Spleen (tissue), 11 donors: ENCODE measurements around the gene NDRG4. TPM values are rescaled to one million over a fixed set of nuclear protein-coding genes. Genes with fewer than 3 reads are reported as not detected.

Experiments
- DNase-seq: peaks from one replicate; pipeline ENCODE4 v3.0.0-alpha.2; 2020
- H3K27ac ChIP-seq, 8 donors: fragments of 200-600 bp; sonication (generic) in 7 of 8; 1 replicate in 4 of 8; 2 replicates in 4 of 8; pipeline versions ENCODE4 v1.5.0 to v1.8.0; 2016 to 2021; ENCODE audit warnings: inconsistent platforms in 4 of 8, mild to moderate bottlenecking in 4 of 8, moderate library complexity in 1 of 8
- H3K27me3 ChIP-seq, 7 donors: fragments of 200-600 bp; sonication (generic) in 6 of 7; replicated peaks in 1 of 7; 1 replicate in 4 of 7; 2 replicates in 3 of 7; pipeline versions ENCODE4 v1.5.0 to v1.8.0; 2016 to 2021; ENCODE audit warnings: inconsistent platforms in 3 of 7, mild to moderate bottlenecking in 1 of 7
- H3K36me3 ChIP-seq, 6 donors: fragments of 200-600 bp; sonication (generic) in 5 of 6; 1 replicate in 4 of 6; 2 replicates in 2 of 6; pipeline versions ENCODE4 v1.5.0 to v1.8.0; 2016 to 2021; ENCODE audit warnings: inconsistent platforms in 2 of 6
- H3K4me1 ChIP-seq, 6 donors: fragments of 200-600 bp; sonication (generic) in 5 of 6; 1 replicate in 3 of 6; 2 replicates in 3 of 6; pipeline versions ENCODE4 v1.5.0 to v1.8.0; 2016 to 2021; ENCODE audit warnings: inconsistent platforms in 3 of 6
- H3K4me3 ChIP-seq, 8 donors: fragments of 200-600 bp; sonication (generic) in 7 of 8; 1 replicate in 4 of 8; 2 replicates in 4 of 8; pipeline versions ENCODE4 v1.5.0 to v1.8.0; 2016 to 2021; ENCODE audit warnings: inconsistent platforms in 4 of 8, mild to moderate bottlenecking in 4 of 8, moderate library complexity in 2 of 8
- H3K9me3 ChIP-seq, 8 donors: fragments of 200-600 bp; sonication (generic) in 7 of 8; 1 replicate in 4 of 8; 2 replicates in 4 of 8; pipeline versions ENCODE4 v1.5.0 to v1.8.0; 2016 to 2021; ENCODE audit warnings: inconsistent platforms in 4 of 8
- POLR2A ChIP-seq, 3 donors: fragments of 450-650 bp; IDR thresholded peaks; one replicate each; pipeline ENCODE4 v1.5.1; 2017; ENCODE audit warnings: antibody characterized with exemption in 3 of 3, mild to moderate bottlenecking in 1 of 3
- POLR2AphosphoS5 ChIP-seq, 3 donors: sonication (generic); formaldehyde crosslinking; IDR thresholded peaks; one replicate each; pipeline ENCODE4 v1.5.1; 2017; ENCODE audit warnings: antibody characterized with exemption in 3 of 3
- WGBS, 5 donors: extraction: QIAGEN DNeasy Blood & Tissue Kit in 3 of 5; methylation state at CpG; one replicate each; pipeline versions ENCODE4 v1.1.5 to v1.1.7; 2013 to 2018; 5-methylcytosine and 5-hydroxymethylcytosine counted together
- intact Hi-C: fragments of 100-400 bp; cut with DNase I; formaldehyde crosslinking; loops from one replicate; pipeline ENCODE4 v1.15.0; 2023; ENCODE audit warnings: low total_unique reads
- polyA plus RNA-seq, 3 donors: library from polyadenylated mRNA; stranded (reverse); fragments of 200-250 nt; gene quantifications; one replicate each; pipeline ENCODE4 v1.2.1, GENCODE V29; 2013
- total RNA-seq, 7 donors: library from RNA; depleted of rRNA in 3 of 7; stranded (reverse); fragments of >200 nt in 3 of 7; fragmentation: NEBNext Ultra II Directional in 4 of 7; extraction: Animal tissue kit (Norgen Biotek cat#: 25700) in 4 of 7; gene quantifications; one replicate each; pipeline versions ENCODE4 v1.1.0 to v1.2.1, GENCODE V29; 2016 to 2021
- TF ChIP-seq, protein P1 (sequence below), 11 experiments: fragments of 200-600 bp in 7 of 11; fragments of 450-650 bp in 4 of 11; sonication (generic) in 4 of 11; IDR thresholded peaks in 8 of 11; conservative IDR thresholded peaks in 3 of 11; 1 replicate in 7 of 11; 2 replicates in 4 of 11; pipeline versions ENCODE4 v1.4.0 to v1.8.0; 2016 to 2021; ENCODE audit warnings: antibody characterized with exemption in 11 of 11, inconsistent platforms in 4 of 11, mild to moderate bottlenecking in 1 of 11
- donor health status: healthy with polysubstance abuse.
- donor health status: DM: no; HTN: no; CAD: no; lungs with moderate emphysema.
- donor health status: DM: no; HTN: no; CAD: no.
- donor health status: Bipolar disorder and iron deficiency.
- donor health status: healthy.
- donor health status: DM: no; HTN: no; CAD: no.
- donor health status: DM: yes; HTN: yes; CAD: no.

Gene NDRG4
- total and polyA plus RNA-seq, 10 donors, result 9.4 to 115 (median 43.6) TPM

DNA sequence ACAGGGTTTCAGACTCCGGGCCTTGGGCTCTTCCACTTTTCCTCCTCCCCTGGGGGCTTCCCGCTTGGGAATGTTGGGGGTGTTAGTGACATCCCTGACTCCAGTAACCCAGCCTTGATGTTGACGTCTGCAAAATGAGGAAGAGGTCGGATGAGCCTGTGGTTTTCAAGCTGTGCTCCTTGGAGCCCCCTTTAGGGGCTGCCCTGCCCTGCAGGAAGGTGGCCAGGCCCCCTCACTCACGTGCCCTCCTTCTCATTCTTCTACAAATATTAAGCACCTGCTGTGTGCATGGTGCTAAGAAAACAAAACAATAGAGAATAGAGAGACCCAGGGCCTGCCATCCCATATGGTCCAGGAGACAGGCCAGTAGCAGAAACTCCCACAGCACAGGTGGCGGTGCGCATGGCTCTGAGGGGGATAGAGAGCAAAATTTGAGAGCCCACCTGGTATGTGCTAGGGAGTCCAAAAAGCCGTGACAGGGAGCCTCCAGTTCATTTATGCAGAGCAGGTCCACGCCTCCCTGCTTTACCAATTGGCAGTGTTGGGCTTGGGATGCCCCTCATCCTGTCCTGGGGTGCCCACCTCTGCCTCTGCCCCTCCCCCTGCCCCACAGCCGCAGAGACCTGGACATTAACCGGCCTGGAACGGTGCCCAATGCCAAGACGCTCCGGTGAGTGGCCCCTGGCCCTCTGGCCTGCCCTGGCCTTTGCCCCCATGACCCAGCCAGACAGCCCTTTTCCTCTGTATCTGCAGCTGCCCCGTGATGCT, 7.4 kb downstream of the NDRG4 start:
- peak; percentile 75 for DNase-seq
- Histone ChIP-seq H3K36me3 (peaks cover 0 to 31% (median 0%) of the 10 kb centered on the region in 6 donors), H3K9me3 (no peaks in the 10 kb centered on the region), H3K27ac (no peak overlapping the region), H3K27me3 (peaks cover 0 to 24% (median 0%) of the 10 kb centered on the region in 7 donors), H3K4me1 (peaks cover 0 to 11% (median 0%) of the 10 kb centered on the region in 6 donors), H3K4me3 (no peak overlapping the region)
- intact Hi-C loops, result no loop called here
- TF ChIP-seq POLR2A (IDR thresholded peaks at IDR 0.05), result no peak
- TF ChIP-seq, protein P1, sequence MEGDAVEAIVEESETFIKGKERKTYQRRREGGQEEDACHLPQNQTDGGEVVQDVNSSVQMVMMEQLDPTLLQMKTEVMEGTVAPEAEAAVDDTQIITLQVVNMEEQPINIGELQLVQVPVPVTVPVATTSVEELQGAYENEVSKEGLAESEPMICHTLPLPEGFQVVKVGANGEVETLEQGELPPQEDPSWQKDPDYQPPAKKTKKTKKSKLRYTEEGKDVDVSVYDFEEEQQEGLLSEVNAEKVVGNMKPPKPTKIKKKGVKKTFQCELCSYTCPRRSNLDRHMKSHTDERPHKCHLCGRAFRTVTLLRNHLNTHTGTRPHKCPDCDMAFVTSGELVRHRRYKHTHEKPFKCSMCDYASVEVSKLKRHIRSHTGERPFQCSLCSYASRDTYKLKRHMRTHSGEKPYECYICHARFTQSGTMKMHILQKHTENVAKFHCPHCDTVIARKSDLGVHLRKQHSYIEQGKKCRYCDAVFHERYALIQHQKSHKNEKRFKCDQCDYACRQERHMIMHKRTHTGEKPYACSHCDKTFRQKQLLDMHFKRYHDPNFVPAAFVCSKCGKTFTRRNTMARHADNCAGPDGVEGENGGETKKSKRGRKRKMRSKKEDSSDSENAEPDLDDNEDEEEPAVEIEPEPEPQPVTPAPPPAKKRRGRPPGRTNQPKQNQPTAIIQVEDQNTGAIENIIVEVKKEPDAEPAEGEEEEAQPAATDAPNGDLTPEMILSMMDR (IDR thresholded peaks at IDR 0.05 in 8 of 11, conservative IDR thresholded peaks at IDR 0.05 in 3 of 11), result no peak
- no peak for TF ChIP-seq POLR2AphosphoS5 (IDR thresholded peaks at IDR 0.05)
- 63 to 74% (median 68%) methylated on average over 13 to 15 of the region's 15 CpGs for WGBS, 5 donors

DNA sequence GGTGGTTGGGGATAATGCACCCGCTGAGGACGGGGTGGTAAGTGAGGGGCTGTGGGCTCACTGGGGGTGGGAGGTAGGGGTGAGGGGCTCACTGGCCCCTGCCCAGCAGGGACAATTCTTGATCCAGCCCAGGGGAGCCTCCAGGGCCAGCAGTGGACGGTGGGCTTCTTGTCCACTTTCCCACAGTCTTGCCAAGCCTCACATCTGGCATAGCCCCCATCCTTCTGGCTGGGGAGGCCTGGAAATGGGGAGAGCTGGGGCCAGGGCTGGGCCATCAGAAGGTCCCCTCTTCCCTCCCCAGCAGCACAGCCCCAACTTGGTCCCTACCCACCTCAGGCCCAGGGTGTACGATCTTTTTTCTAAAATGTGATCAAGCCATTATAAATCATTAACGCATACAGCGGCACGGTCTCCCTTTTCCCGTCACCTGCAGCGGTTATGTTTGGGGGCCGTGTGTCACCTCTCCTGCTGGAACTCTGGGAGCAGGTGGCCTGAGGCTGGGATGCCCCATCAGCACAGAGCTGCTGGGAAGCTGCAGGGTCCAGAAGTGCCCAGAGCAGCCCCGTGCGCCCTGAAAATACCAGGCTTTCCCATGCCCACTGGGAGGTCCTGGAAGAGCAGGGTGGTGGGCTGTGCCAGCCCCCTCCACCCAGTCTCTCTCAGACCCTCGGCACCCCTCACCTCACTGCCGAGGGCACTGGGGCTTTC, 8.2 kb downstream of the NDRG4 start:
- DNase-seq, result no peak
- Histone ChIP-seq H3K27me3 (peaks cover 0 to 17% (median 0%) of the 10 kb centered on the region in 7 donors), H3K36me3 (peaks cover 0 to 31% (median 0%) of the 10 kb centered on the region in 6 donors), H3K9me3 (no peaks in the 10 kb centered on the region), H3K4me3 (no peak overlapping the region), H3K27ac (no peak overlapping the region), H3K4me1 (peaks cover 0 to 8% (median 0%) of the 10 kb centered on the region in 6 donors)
- TF ChIP-seq, protein P1 (IDR thresholded peaks at IDR 0.05 in 8 of 11, conservative IDR thresholded peaks at IDR 0.05 in 3 of 11), result no peak
- TF ChIP-seq POLR2A (IDR thresholded peaks at IDR 0.05) (no peak), POLR2AphosphoS5 (IDR thresholded peaks at IDR 0.05) (no peak)
- WGBS, 5 donors, result 85 to 95% (median 91%) methylated on average over 11 to 14 of the region's 14 CpGs
- intact Hi-C loops, result no loop called here

DNA sequence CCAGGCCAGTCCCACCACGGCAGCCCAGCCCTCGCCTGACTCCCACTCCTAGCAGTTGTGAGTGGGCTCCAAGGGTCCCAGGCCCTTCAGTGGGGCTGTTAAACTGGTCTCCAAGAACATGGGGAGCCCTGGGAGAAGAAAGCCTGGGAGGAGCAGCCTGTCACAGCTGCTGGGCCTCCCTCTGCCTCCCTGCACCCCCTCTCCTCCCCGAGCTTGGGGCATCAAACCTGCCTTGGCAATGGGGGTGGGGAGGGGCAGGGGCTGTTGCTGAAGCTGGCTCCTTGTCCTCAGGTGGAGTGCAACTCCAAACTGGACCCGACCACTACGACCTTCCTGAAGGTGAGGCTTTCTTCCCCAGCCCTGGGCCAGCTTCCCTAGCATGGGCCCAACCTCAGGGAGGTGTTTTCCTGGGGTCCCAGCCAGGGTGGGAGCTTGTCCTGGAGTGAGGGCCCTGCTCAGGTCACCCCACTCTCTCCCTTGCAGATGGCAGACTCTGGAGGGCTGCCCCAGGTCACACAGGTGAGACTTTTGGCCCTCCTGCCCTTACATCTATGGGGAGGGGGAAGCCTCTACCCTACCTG, 8.8 kb downstream of the NDRG4 start:
- H3K4me1 ChIP-seq, result peaks cover 0 to 8% (median 0%) of the 10 kb centered on the region in 6 donors
- no peak for DNase-seq
- no peaks in the 10 kb centered on the region for H3K9me3 ChIP-seq
- WGBS, 5 donors, result 74 to 93% (median 79%) methylated on average over 2 to 5 of the region's 5 CpGs
- H3K27ac ChIP-seq, result no peak overlapping the region
- intact Hi-C loops, result no loop called here
- peaks cover 0 to 10% (median 0%) of the 10 kb centered on the region in 7 donors for H3K27me3 ChIP-seq
- H3K36me3 ChIP-seq, result peaks cover 0 to 31% (median 0%) of the 10 kb centered on the region in 6 donors
- H3K4me3 ChIP-seq, result no peak overlapping the region
- TF ChIP-seq POLR2A (IDR thresholded peaks at IDR 0.05) (no peak), POLR2AphosphoS5 (IDR thresholded peaks at IDR 0.05) (no peak)
- TF ChIP-seq, protein P1 (IDR thresholded peaks at IDR 0.05 in 8 of 11, conservative IDR thresholded peaks at IDR 0.05 in 3 of 11), result no peak
